Chondrocyte (in vitro differentiated cells): Measurements from ENCODE around the gene ADARB2. TPM values are rescaled to one million over a fixed set of nuclear protein-coding genes. Genes with fewer than 3 reads are reported as not detected.

Experiments
- DNase-seq: peaks from one replicate; pipeline ENCODE4 v3.0.0; 2021; ENCODE audit warnings: mixed read lengths, low spot score
- H3K27ac Mint-ChIP-seq: one replicate; pipeline ENCODE4 v1.8.0; 2021; ENCODE audit warnings: mild to moderate bottlenecking, moderate library complexity, mixed read lengths; ENCODE audit not compliant: unreplicated experiment
- H3K27me3 Mint-ChIP-seq: 2 replicates; pipeline ENCODE4 v1.8.0; 2021; ENCODE audit warnings: low read depth, mixed read lengths
- H3K36me3 Mint-ChIP-seq: 2 replicates; pipeline ENCODE4 v1.8.0; 2021; ENCODE audit warnings: low read depth, mixed read lengths
- H3K4me1 Mint-ChIP-seq: 2 replicates; pipeline ENCODE4 v1.8.0; 2021; ENCODE audit warnings: low read depth, mild to moderate bottlenecking, mixed read lengths
- H3K4me3 Mint-ChIP-seq: one replicate; pipeline ENCODE4 v1.8.0; 2021; ENCODE audit warnings: mild to moderate bottlenecking, moderate library complexity, mixed read lengths; ENCODE audit not compliant: unreplicated experiment
- H3K9me3 Mint-ChIP-seq: 2 replicates; pipeline ENCODE4 v1.8.0; 2021; ENCODE audit warnings: low read depth, mixed read lengths
- CTCF ChIP-seq: fragments of 200-600 bp; sonication (generic); IDR thresholded peaks from 2 replicates; pipeline ENCODE4 v1.5.0; 2021; ENCODE audit warnings: antibody characterized with exemption, mild to moderate bottlenecking, moderate library complexity
- total RNA-seq: library from RNA; stranded (reverse); gene quantifications from 3 replicates; pipeline ENCODE4 v1.2.1, GENCODE V29; 2021

Gene ADARB2
- total RNA-seq, 1 donor from 2014 or later: 3.3 TPM

- Mint-ChIP-seq H3K27ac (no peak overlapping the region), H3K27me3 (no peaks in the 10 kb centered on the region), H3K4me1 (no peaks in the 10 kb centered on the region), H3K36me3 (peaks cover 13% of the 10 kb centered on the region), H3K9me3 (peaks cover 52% of the 10 kb centered on the region), H3K4me3 (no peak overlapping the region)
- TF ChIP-seq CTCF: no peak
- DNase-seq: no peak
These were observed 596.1 kb downstream of the ADARB2 start for GRCh38 chr10:1141261-1141660.

- Mint-ChIP-seq H3K4me3 (no peak overlapping the region), H3K4me1 (no peaks in the 10 kb centered on the region), H3K27ac (no peak overlapping the region), H3K36me3 (peaks cover 8% of the 10 kb centered on the region), H3K9me3 (peaks cover 31% of the 10 kb centered on the region), H3K27me3 (no peaks in the 10 kb centered on the region)
- no peak for TF ChIP-seq CTCF
- no peak for DNase-seq
These were observed 598.8 kb downstream of the ADARB2 start for GRCh38 chr10:1138529-1138928.

- Mint-ChIP-seq H3K4me3 (no peak overlapping the region), H3K4me1 (no peaks in the 10 kb centered on the region), H3K9me3 (peaks cover 23% of the 10 kb centered on the region), H3K27me3 (no peaks in the 10 kb centered on the region), H3K36me3 (peaks cover 10% of the 10 kb centered on the region), H3K27ac (no peak overlapping the region)
- no peak for DNase-seq
- no peak for TF ChIP-seq CTCF
These were observed 599.7 kb downstream of the ADARB2 start for GRCh38 chr10:1137499-1138163.

GRCh38 chr10:1136268-1136667 is 601.1 kb downstream of the ADARB2 start:
- Mint-ChIP-seq H3K9me3 (peaks cover 23% of the 10 kb centered on the region), H3K27me3 (no peaks in the 10 kb centered on the region), H3K4me1 (no peaks in the 10 kb centered on the region), H3K36me3 (peaks cover 14% of the 10 kb centered on the region), H3K4me3 (no peak overlapping the region), H3K27ac (no peak overlapping the region)
- no peak for TF ChIP-seq CTCF
- no peak for DNase-seq

- no peak overlapping the region for H3K4me3 Mint-ChIP-seq
- H3K27me3 Mint-ChIP-seq: no peaks in the 10 kb centered on the region
- H3K9me3 Mint-ChIP-seq: peaks cover 14% of the 10 kb centered on the region
- H3K27ac Mint-ChIP-seq: no peak overlapping the region
- TF ChIP-seq CTCF: no peak
- peaks cover 29% of the 10 kb centered on the region for H3K36me3 Mint-ChIP-seq
- H3K4me1 Mint-ChIP-seq: no peaks in the 10 kb centered on the region
- DNase-seq: no peak
These were observed 603.2 kb downstream of the ADARB2 start for GRCh38 chr10:1134156-1134555.
